ENCODE measurements around the gene PMM1.

PMM1 gene

DNA sequence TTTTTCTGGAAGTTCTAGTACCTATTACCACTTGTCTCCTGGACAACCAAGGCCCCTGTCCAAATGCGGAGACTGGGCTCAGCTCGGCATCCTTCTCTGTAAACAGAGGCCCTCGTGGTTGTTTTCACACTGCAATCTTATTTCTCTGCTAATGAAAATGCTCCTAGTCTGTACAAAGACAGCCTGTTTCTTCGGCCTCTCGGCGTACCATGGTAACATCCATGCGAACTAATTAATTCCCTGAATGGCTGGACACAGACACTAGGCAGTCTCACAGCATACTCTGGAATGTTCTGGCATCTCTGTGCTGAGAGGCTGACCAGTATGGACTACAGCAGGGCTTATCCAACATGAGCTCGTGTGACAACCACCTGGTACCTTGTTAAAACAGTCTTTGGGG, 51.1 kb downstream of the PMM1 start:
- DNase-seq (ENCODE audit: low read depth in 2 of 2): no peak

DNA sequence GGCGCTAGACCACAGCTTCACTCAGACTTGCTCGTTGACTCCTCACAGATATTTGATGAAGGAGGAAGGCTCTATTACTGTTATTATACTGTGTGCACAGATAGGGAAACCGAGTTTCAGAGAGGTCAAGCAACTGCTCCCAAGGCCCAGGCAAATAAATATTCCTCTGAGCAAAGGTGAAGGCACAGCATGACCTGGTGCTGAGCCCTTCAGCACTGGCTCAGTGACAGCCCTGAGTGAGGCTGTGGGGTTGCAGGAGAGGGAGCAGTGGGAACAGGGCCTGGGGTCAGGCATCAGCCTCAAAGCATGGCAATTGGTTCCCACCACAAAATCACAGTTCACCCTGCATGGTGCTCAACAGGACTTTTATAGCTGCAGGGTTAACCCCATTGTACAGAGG, 52.4 kb downstream of the PMM1 start:
- DNase-seq (ENCODE audit: low read depth in 2 of 2): no peak

- no peak for DNase-seq (ENCODE audit: low read depth in 2 of 2)
These were observed 54.4 kb downstream of the PMM1 start for GRCh38 chr22:41535244-41535643.

GRCh38 chr22:41534219-41534618, 55.4 kb downstream of the PMM1 start:
- no peak for DNase-seq (ENCODE audit: low read depth in 2 of 2)

GRCh38 chr22:41532908-41533825, 56.5 kb downstream of the PMM1 start:
- DNase-seq (ENCODE audit: low read depth in 2 of 2): no peak

- DNase-seq (ENCODE audit: low read depth in 2 of 2): no peak
These were observed 57.7 kb downstream of the PMM1 start for GRCh38 chr22:41531715-41532477.

- no peak for DNase-seq (ENCODE audit: low read depth in 2 of 2)
These were observed 58.5 kb downstream of the PMM1 start for GRCh38 chr22:41530890-41531714.

- DNase-seq (ENCODE audit: low read depth in 2 of 2): no peak
These were observed 60.6 kb downstream of the PMM1 start for GRCh38 chr22:41528938-41529561.

- DNase-seq (ENCODE audit: low read depth in 2 of 2): no peak
These were observed 61.4 kb downstream of the PMM1 start for GRCh38 chr22:41528132-41528766.

Data from fibroblast of skin of left quadriceps (primary cell).